Mesenchymal stem cell (in vitro differentiated cells and primary cell): ENCODE data around the gene VPS37B. TPM values are rescaled to one million over a fixed set of nuclear protein-coding genes. Genes with fewer than 3 reads are reported as not detected.

Experiments
- DNase-seq: peaks from one replicate; pipeline ENCODE4 v3.0.0-alpha.2; 2013
- H2AFZ ChIP-seq: one replicate; pipeline ENCODE4 v1.6.1; 2013; ENCODE audit warnings: low read depth, mild to moderate bottlenecking, control low read depth, inconsistent platforms, low read length, moderate library complexity
- H2AK5ac ChIP-seq: 2 replicates; pipeline ENCODE4 v1.6.1; 2013; ENCODE audit warnings: low read length, moderate library complexity, mild to moderate bottlenecking, inconsistent platforms; ENCODE audit not compliant: severe bottlenecking
- H2BK120ac ChIP-seq: one replicate; pipeline ENCODE4 v1.6.1; 2013; ENCODE audit warnings: low read depth, mild to moderate bottlenecking, inconsistent platforms, low read length, moderate library complexity
- H2BK12ac ChIP-seq, 2 experiments: one replicate each; pipeline ENCODE4 v1.6.1; 2013; ENCODE audit warnings: inconsistent platforms in 2 of 2, low read length in 2 of 2, mild to moderate bottlenecking in 2 of 2, moderate library complexity in 2 of 2, control low read depth in 1 of 2
- H2BK15ac ChIP-seq: one replicate; pipeline ENCODE4 v1.6.1; 2013; ENCODE audit warnings: mild to moderate bottlenecking, low read depth, inconsistent platforms; ENCODE audit not compliant: poor library complexity, severe bottlenecking
- H2BK5ac ChIP-seq: 2 replicates; pipeline ENCODE4 v1.6.1; 2013; ENCODE audit warnings: low read depth, mild to moderate bottlenecking, low read length, control low read depth, inconsistent platforms; ENCODE audit not compliant: poor library complexity, severe bottlenecking
- H3K14ac ChIP-seq, 2 experiments: one replicate each; pipeline ENCODE4 v1.6.1; 2013; ENCODE audit warnings: inconsistent platforms in 2 of 2, low read length in 2 of 2, control low read depth in 1 of 2, mild to moderate bottlenecking in 1 of 2, moderate library complexity in 1 of 2
- H3K18ac ChIP-seq, 2 experiments: one replicate each; pipeline ENCODE4 v1.6.1; 2013; ENCODE audit warnings: inconsistent platforms in 2 of 2, low read length in 2 of 2, control low read depth in 1 of 2, low read depth in 1 of 2, mild to moderate bottlenecking in 1 of 2
- H3K23ac ChIP-seq, 2 experiments: one replicate each; pipeline ENCODE4 v1.6.1; 2013; ENCODE audit warnings: inconsistent platforms in 2 of 2, low read length in 2 of 2, mild to moderate bottlenecking in 2 of 2, moderate library complexity in 2 of 2, control low read depth in 1 of 2
- H3K27ac ChIP-seq: 2 replicates; pipeline ENCODE4 v1.5.1; 2013; ENCODE audit warnings: mild to moderate bottlenecking, moderate library complexity, low read length, control low read depth, inconsistent platforms; ENCODE audit not compliant: poor library complexity, severe bottlenecking
- H3K27me3 ChIP-seq, 2 experiments: 2 replicates each; pipeline versions ENCODE4 v1.6.1 to v1.7.0; 2013; ENCODE audit warnings: low read length in 2 of 2, mild to moderate bottlenecking in 2 of 2, moderate library complexity in 2 of 2, control low read depth in 1 of 2, inconsistent platforms in 1 of 2; ENCODE audit not compliant: control insufficient read depth in 1 of 2, insufficient read depth in 1 of 2
- H3K36me3 ChIP-seq, 2 experiments: 2 replicates each; pipeline versions ENCODE4 v1.6.1 to v1.7.0; 2013; ENCODE audit warnings: low read length in 2 of 2, control low read depth in 1 of 2, inconsistent platforms in 1 of 2, low read depth in 1 of 2, mild to moderate bottlenecking in 1 of 2; ENCODE audit not compliant: insufficient read depth in 2 of 2, control insufficient read depth in 1 of 2
- H3K4ac ChIP-seq, 2 experiments: one replicate each; pipeline ENCODE4 v1.6.1; 2013; ENCODE audit warnings: inconsistent platforms in 2 of 2, low read length in 2 of 2, mild to moderate bottlenecking in 2 of 2, moderate library complexity in 2 of 2, control low read depth in 1 of 2, low read depth in 1 of 2
- H3K4me1 ChIP-seq: 2 replicates; pipeline ENCODE4 v1.6.1; 2013; ENCODE audit warnings: low read depth, low read length, control low read depth; ENCODE audit not compliant: control insufficient read depth, insufficient read depth
- H3K4me2 ChIP-seq: 2 replicates; pipeline ENCODE4 v1.6.1; 2013; ENCODE audit warnings: low read length, mild to moderate bottlenecking, inconsistent platforms; ENCODE audit not compliant: poor library complexity, severe bottlenecking
- H3K4me3 ChIP-seq, 2 experiments: 2 replicates each; pipeline versions ENCODE4 v1.5.1 to v1.7.0; 2013; ENCODE audit warnings: low read length in 2 of 2, mild to moderate bottlenecking in 2 of 2, control low read depth in 1 of 2, low read depth in 1 of 2; ENCODE audit not compliant: insufficient read depth in 1 of 2
- H3K79me1 ChIP-seq: replicated peaks from 2 replicates; pipeline ENCODE4 v1.6.1; 2013; ENCODE audit warnings: mild to moderate bottlenecking, control low read depth, low read length, inconsistent platforms; ENCODE audit not compliant: poor library complexity, severe bottlenecking
- H3K9ac ChIP-seq: 2 replicates; pipeline ENCODE4 v1.7.0; 2013; ENCODE audit warnings: mild to moderate bottlenecking, low read length, moderate library complexity
- H3K9me3 ChIP-seq: 2 replicates; pipeline ENCODE4 v1.7.0; 2013; ENCODE audit warnings: mild to moderate bottlenecking, low read length; ENCODE audit not compliant: control insufficient read depth
- H4K8ac ChIP-seq: one replicate; pipeline ENCODE4 v1.6.1; 2013; ENCODE audit warnings: inconsistent platforms, mild to moderate bottlenecking, low read length, moderate library complexity
- H4K91ac ChIP-seq: one replicate; pipeline ENCODE4 v1.6.1; 2013; ENCODE audit warnings: mild to moderate bottlenecking, low read length, inconsistent platforms
- WGBS: methylation state at CpG from one replicate; pipeline ENCODE4 v1.1.7; 2013; ENCODE audit warnings: mixed read lengths; 5-methylcytosine and 5-hydroxymethylcytosine counted together
- polyA plus RNA-seq, 2 experiments: library from polyadenylated mRNA; stranded (reverse); fragments of 200-250 nt; gene quantifications; one replicate each; pipeline ENCODE4 v1.2.3, GENCODE V29; 2013

Gene VPS37B
- 23.0 TPM for polyA plus RNA-seq (2013, experiment 1 of 2)
- 23.9 TPM for polyA plus RNA-seq (2013, experiment 2 of 2)

GRCh38 chr12:122895704-122896636 lies at the start of gene VPS37B:
TSS of gene VPS37B (minus strand) at chr12:122896124. CDS start at chr12:122896062, 62 bp downstream.
- Histone ChIP-seq H3K9ac (peak within 1 kb of the TSS; percentile 98), H3K27ac (no peak within 1 kb of the TSS), H2BK120ac (peak within 1 kb of the TSS; percentile 89), H3K27me3 (no peaks in the 10 kb centered on the region), H3K4ac (peak within 1 kb of the TSS; percentile 88 to 99), H3K18ac (peak within 1 kb of the TSS; percentile 93 to 99), H3K79me1 (no peaks in the 10 kb centered on the region), H2AFZ (peak within 1 kb of the TSS; percentile 97), H3K4me3 (peak within 1 kb of the TSS; percentile 89 to 93), H3K9me3 (no peaks in the 10 kb centered on the region), H3K4me1 (peaks cover 19% of the 10 kb centered on the region), H3K4me2 (peak within 1 kb of the TSS; percentile 81), H2BK12ac (peak within 1 kb of the TSS in 1 of 2 experiments; percentile 43), H2AK5ac (peak within 1 kb of the TSS; percentile 78), H4K91ac (peak within 1 kb of the TSS; percentile 83), H3K14ac (peak within 1 kb of the TSS in 1 of 2 experiments; percentile 77), H3K23ac (peak within 1 kb of the TSS; percentile 81 to 98), H3K36me3 (no peaks in the 10 kb centered on the region), H4K8ac (peak within 1 kb of the TSS; percentile 95), H2BK5ac (peak within 1 kb of the TSS; percentile 40), H2BK15ac (peak within 1 kb of the TSS; percentile 26)
- DNase-seq, result peak; percentile 89
- 13% methylated on average over 75 of the region's 81 CpGs for WGBS

- Histone ChIP-seq H2BK120ac (peak overlapping the region; percentile 76), H2BK5ac (no peak overlapping the region), H3K4ac (peak overlapping the region; percentile 1 to 20), H3K9ac (no peak overlapping the region), H3K27me3 (no peaks in the 10 kb centered on the region), H2BK12ac (peak overlapping the region; percentile 79 to 98), H2BK15ac (peak overlapping the region; percentile 26), H3K4me2 (no peak overlapping the region), H3K9me3 (no peaks in the 10 kb centered on the region), H3K36me3 (peaks cover under 1 to 20% of the 10 kb centered on the region in 2 experiments), H3K4me3 (no peak overlapping the region), H3K27ac (no peak overlapping the region), H3K18ac (peak overlapping the region; percentile 51 to 76), H4K91ac (peak overlapping the region; percentile 84), H3K4me1 (peaks cover 39% of the 10 kb centered on the region), H2AK5ac (peak overlapping the region; percentile 80), H2AFZ (no peak overlapping the region), H4K8ac (peak overlapping the region; percentile 73), H3K23ac (no peak overlapping the region), H3K79me1 (peaks cover 9% of the 10 kb centered on the region), H3K14ac (peak overlapping the region in 1 of 2 experiments; percentile 81)
- WGBS, result 68% methylated on average over 14 of the region's 14 CpGs
- DNase-seq, result peak; percentile 58
Measured at GRCh38 chr12:122944605-122945592, 49.0 kb upstream of the VPS37B start.

GRCh38 chr12:122943196-122943595 lies 47.3 kb upstream of the VPS37B start:
- WGBS, result 80% methylated on average over 11 of the region's 13 CpGs
- no peaks in the 10 kb centered on the region for H3K9me3 ChIP-seq
- H3K9ac ChIP-seq, result no peak overlapping the region
- DNase-seq, result no peak
- no peak overlapping the region for H3K4me2 ChIP-seq
- no peak overlapping the region for H2BK5ac ChIP-seq
- no peaks in the 10 kb centered on the region for H3K27me3 ChIP-seq
- no peak overlapping the region for H3K14ac ChIP-seq
- no peak overlapping the region for H2BK120ac ChIP-seq
- peaks cover 3% of the 10 kb centered on the region for H3K79me1 ChIP-seq
- peak overlapping the region in 1 of 2 experiments; percentile 58 for H3K4ac ChIP-seq
- H4K91ac ChIP-seq, result no peak overlapping the region
- peaks cover 5 to 8% of the 10 kb centered on the region in 2 experiments for H3K36me3 ChIP-seq
- H4K8ac ChIP-seq, result no peak overlapping the region
- no peak overlapping the region for H2AFZ ChIP-seq
- no peak overlapping the region for H2BK15ac ChIP-seq
- H3K4me1 ChIP-seq, result peaks cover 39% of the 10 kb centered on the region
- H2AK5ac ChIP-seq, result no peak overlapping the region
- no peak overlapping the region for H3K18ac ChIP-seq
- H3K4me3 ChIP-seq, result no peak overlapping the region
- H2BK12ac ChIP-seq, result peak overlapping the region in 1 of 2 experiments; percentile 15
- no peak overlapping the region for H3K27ac ChIP-seq
- no peak overlapping the region for H3K23ac ChIP-seq
